ENCODE data around the gene C6orf58. TPM values are rescaled to one million over a fixed set of nuclear protein-coding genes. Genes with fewer than 3 reads are reported as not detected.

C6orf58 gene
- total RNA-seq, 1 experiment from 2014 or later, result not detected

DNA sequence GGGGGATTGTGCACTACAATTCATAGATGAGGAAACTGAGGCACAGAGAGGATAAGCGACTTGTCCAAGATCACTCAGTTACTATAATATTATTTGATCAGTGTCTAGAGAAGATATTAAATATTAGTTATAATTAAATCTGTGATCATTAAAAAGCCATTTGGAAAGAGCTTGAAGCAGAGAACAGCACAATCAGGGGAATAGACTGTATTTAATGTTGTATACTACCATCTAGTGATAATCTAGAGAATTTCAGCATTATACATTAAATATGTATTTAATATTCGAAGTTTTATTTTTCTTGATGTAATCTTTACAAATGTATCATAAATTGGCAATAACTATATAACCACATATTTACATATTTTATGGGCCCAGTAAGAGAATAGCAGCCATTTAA is 37.7 kb upstream of the C6orf58 start:
- in situ Hi-C loops (cut with HindIII; ENCODE audit: low pct_unique_long_range_greater_than_20kb, low sequenced_read_pairs) (no loop called here), intact Hi-C loops (cut with micrococcal nuclease; ENCODE audit: unreplicated experiment) (loop anchor here (1.0 kb wide), 1 partner anchor 74 kb away; no protein-coding TSS in a partner anchor)
- H3K4me1 ChIP-seq (ENCODE audit: control insufficient read depth, insufficient read depth, low read length), result no peaks in the 10 kb centered on the region
- H3K4me3 ChIP-seq (ENCODE audit: low read depth in 2 of 2, low read length in 2 of 2), result no peak overlapping the region
- ChIA-PET POLR2A (no interaction called here), CTCF (interaction anchor here (0.6 to 1.8 kb wide), 5 partner anchors 23 to 240 kb away, joined by 3 to 14 read pairs (median 4); no protein-coding TSS in a partner anchor)
- no peaks in the 10 kb centered on the region for H3K9me3 ChIP-seq (ENCODE audit: control insufficient read depth, insufficient read depth, low read depth, low read length)
- no peak for DNase-seq (ENCODE audit: low read depth, low spot score)
- H3K27ac ChIP-seq (ENCODE audit: low read length), result no peak overlapping the region
- H3K27me3 ChIP-seq (ENCODE audit: control insufficient read depth, insufficient read depth, low read length), result 0 out of 2 replicates have a peak, but pooled peaks cover 3% of the 10 kb centered on the region
- no TSS peak for BruUV-seq (replicated peaks)
- TF ChIP-seq, protein P1, sequence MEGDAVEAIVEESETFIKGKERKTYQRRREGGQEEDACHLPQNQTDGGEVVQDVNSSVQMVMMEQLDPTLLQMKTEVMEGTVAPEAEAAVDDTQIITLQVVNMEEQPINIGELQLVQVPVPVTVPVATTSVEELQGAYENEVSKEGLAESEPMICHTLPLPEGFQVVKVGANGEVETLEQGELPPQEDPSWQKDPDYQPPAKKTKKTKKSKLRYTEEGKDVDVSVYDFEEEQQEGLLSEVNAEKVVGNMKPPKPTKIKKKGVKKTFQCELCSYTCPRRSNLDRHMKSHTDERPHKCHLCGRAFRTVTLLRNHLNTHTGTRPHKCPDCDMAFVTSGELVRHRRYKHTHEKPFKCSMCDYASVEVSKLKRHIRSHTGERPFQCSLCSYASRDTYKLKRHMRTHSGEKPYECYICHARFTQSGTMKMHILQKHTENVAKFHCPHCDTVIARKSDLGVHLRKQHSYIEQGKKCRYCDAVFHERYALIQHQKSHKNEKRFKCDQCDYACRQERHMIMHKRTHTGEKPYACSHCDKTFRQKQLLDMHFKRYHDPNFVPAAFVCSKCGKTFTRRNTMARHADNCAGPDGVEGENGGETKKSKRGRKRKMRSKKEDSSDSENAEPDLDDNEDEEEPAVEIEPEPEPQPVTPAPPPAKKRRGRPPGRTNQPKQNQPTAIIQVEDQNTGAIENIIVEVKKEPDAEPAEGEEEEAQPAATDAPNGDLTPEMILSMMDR (IDR thresholded peaks at IDR 0.05), result peak; percentile 47; the same call in 1 of the 2 replicates
- TF ChIP-seq POLR2AphosphoS5 (IDR thresholded peaks at IDR 0.05; ENCODE audit: low read depth, low read length) (no peak), TCF7L2 (IDR thresholded peaks at IDR 0.05; ENCODE audit: low read depth, low read length) (no peak), SIN3A (IDR thresholded peaks at IDR 0.05; ENCODE audit: borderline replicate concordance, insufficient read depth, low read depth, low read length) (no peak)
- ATAC-seq, result 0 out of 2 replicates have a peak, but pooled peaks have one; percentile 66
- H3K36me3 ChIP-seq (ENCODE audit: control insufficient read depth, insufficient read depth, low read length), result no peaks in the 10 kb centered on the region

DNA sequence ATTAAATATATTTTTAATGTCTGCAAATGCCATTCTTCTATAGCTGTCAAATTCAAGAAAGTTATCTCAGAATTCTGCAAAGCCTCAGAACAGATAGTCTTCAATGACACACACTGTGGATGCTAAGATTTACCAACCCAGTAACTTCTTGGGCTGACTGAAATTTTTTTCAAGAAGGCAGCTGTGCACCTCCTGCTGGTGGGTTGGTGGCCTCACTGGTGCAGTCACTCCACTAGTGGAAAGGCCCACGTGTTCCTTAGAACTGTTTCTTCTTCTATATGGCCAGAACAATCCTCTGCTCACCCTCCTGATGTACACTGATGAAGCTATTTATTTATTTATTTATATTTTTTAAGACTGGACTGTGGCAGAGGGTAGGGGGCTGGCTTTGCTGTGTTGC is 29.8 kb upstream of the C6orf58 start:
- POLR2A ChIA-PET, result no interaction called here
- Histone ChIP-seq H3K27me3 (ENCODE audit: control insufficient read depth, insufficient read depth, low read length) (peaks cover 6% of the 10 kb centered on the region), H3K9me3 (ENCODE audit: control insufficient read depth, insufficient read depth, low read depth, low read length) (no peaks in the 10 kb centered on the region), H3K4me3 (ENCODE audit: low read depth in 2 of 2, low read length in 2 of 2) (no peak overlapping the region), H3K36me3 (ENCODE audit: control insufficient read depth, insufficient read depth, low read length) (no peaks in the 10 kb centered on the region), H3K27ac (ENCODE audit: low read length) (no peak overlapping the region), H3K4me1 (ENCODE audit: control insufficient read depth, insufficient read depth, low read length) (no peaks in the 10 kb centered on the region)
- CTCF ChIA-PET, result interaction anchor here (0.5 kb wide), 1 partner anchor 9 kb away, joined by 5 read pairs; no protein-coding TSS in a partner anchor
- BruUV-seq (replicated peaks), result no TSS peak
- intact Hi-C loops (cut with micrococcal nuclease; ENCODE audit: unreplicated experiment) (no loop called here), in situ Hi-C loops (cut with HindIII; ENCODE audit: low pct_unique_long_range_greater_than_20kb, low sequenced_read_pairs) (no loop called here)
- ATAC-seq (peak; percentile 53; the same call in 1 of the 2 replicates), DNase-seq (ENCODE audit: low read depth, low spot score) (no peak)
- TF ChIP-seq, protein P1 (IDR thresholded peaks at IDR 0.05), result peak; percentile 34; the same call in 1 of the 2 replicates
- no peak for TF ChIP-seq SIN3A (IDR thresholded peaks at IDR 0.05; ENCODE audit: borderline replicate concordance, insufficient read depth, low read depth, low read length)

DNA sequence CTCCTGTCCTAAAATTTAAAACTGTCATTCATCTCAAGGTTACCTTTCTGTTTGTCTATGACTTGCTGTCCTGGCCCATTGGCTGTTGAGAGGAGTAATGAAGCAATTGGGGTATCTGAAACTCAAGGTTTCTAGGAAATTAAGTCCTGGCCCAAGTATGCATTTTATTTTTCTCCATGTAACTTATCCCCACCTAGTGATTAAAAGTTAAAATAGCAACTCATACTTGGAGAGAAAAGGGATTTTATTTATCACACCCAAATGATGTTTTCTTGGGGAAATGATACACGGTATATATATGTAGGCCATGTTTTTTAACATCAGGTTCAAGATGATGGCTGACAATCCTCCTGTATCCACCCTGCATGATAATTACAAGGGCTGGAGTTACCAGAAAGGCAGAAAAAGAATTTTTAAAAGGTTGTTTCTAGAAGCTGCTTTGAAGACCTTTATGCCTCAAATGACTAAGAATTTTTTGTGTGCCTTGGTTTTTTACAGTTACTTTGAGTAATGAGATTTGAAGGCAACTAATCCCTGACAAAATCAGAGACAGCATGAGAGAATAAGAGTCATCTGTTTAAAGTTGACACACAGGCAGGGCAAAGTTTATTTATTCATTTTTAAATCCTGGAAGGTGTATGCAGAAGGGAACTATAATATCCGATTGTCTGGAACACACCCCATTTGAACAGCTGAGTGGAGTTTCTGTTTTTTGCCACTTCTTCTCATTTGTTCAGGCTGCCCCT is 28.9 kb upstream of the C6orf58 start:
- no TSS peak for BruUV-seq (replicated peaks)

More for the DNA sequence above, 28.9 kb upstream of the C6orf58 start:
- Histone ChIP-seq H3K4me3 (ENCODE audit: low read depth in 2 of 2, low read length in 2 of 2) (no peak overlapping the region), H3K9me3 (ENCODE audit: control insufficient read depth, insufficient read depth, low read depth, low read length) (no peaks in the 10 kb centered on the region), H3K27me3 (ENCODE audit: control insufficient read depth, insufficient read depth, low read length) (peaks cover 6% of the 10 kb centered on the region), H3K4me1 (ENCODE audit: control insufficient read depth, insufficient read depth, low read length) (no peaks in the 10 kb centered on the region), H3K36me3 (ENCODE audit: control insufficient read depth, insufficient read depth, low read length) (no peaks in the 10 kb centered on the region), H3K27ac (ENCODE audit: low read length) (no peak overlapping the region)
- POLR2A ChIA-PET, result no interaction called here
- CTCF ChIA-PET, result no interaction called here
- DNase-seq (ENCODE audit: low read depth, low spot score) (no peak), ATAC-seq (no peak)
- intact Hi-C loops (cut with micrococcal nuclease; ENCODE audit: unreplicated experiment), result no loop called here
- TF ChIP-seq, protein P1 (IDR thresholded peaks at IDR 0.05), result peak; percentile 33; the same call in 1 of the 2 replicates
- TF ChIP-seq, protein P2, sequence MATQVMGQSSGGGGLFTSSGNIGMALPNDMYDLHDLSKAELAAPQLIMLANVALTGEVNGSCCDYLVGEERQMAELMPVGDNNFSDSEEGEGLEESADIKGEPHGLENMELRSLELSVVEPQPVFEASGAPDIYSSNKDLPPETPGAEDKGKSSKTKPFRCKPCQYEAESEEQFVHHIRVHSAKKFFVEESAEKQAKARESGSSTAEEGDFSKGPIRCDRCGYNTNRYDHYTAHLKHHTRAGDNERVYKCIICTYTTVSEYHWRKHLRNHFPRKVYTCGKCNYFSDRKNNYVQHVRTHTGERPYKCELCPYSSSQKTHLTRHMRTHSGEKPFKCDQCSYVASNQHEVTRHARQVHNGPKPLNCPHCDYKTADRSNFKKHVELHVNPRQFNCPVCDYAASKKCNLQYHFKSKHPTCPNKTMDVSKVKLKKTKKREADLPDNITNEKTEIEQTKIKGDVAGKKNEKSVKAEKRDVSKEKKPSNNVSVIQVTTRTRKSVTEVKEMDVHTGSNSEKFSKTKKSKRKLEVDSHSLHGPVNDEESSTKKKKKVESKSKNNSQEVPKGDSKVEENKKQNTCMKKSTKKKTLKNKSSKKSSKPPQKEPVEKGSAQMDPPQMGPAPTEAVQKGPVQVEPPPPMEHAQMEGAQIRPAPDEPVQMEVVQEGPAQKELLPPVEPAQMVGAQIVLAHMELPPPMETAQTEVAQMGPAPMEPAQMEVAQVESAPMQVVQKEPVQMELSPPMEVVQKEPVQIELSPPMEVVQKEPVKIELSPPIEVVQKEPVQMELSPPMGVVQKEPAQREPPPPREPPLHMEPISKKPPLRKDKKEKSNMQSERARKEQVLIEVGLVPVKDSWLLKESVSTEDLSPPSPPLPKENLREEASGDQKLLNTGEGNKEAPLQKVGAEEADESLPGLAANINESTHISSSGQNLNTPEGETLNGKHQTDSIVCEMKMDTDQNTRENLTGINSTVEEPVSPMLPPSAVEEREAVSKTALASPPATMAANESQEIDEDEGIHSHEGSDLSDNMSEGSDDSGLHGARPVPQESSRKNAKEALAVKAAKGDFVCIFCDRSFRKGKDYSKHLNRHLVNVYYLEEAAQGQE (IDR thresholded peaks at IDR 0.05; ENCODE audit: insufficient read depth in 1 of 2, low read depth in 2 of 2, low read length in 1 of 2), result no peak
- in situ Hi-C loops (cut with HindIII; ENCODE audit: low pct_unique_long_range_greater_than_20kb, low sequenced_read_pairs), result no loop called here
